PC-3 (cell line): ENCODE measurements around the gene LIPF. TPM values are rescaled to one million over a fixed set of nuclear protein-coding genes. Genes with fewer than 3 reads are reported as not detected.

Experiments used
- ATAC-seq: fragments of 200-7000 bp; cut with Tn5 transposase; 2 replicates; pipeline ENCODE4 v1.9.1; 2020; ENCODE audit warnings: mild to moderate bottlenecking, moderate library complexity
- BruUV-seq: library from RNA; stranded (reverse); fragments of 400-500 nt; replicated peaks from 2 replicates; lab custom pipeline; 2021; lab: Mats Ljungman, UMichigan
- CTCF ChIA-PET: fragments of 300-600 bp; sonication (Branson Sonifier 250); formaldehyde crosslinking; loops from one replicate; lab custom pipeline; 2022; ENCODE audit warnings: antibody characterized with exemption; lab: Charles Lee
- POLR2A ChIA-PET: fragments of 300-600 bp; sonication (Branson Sonifier 250); formaldehyde crosslinking; loops from one replicate; lab custom pipeline; 2022; ENCODE audit warnings: antibody characterized with exemption; ENCODE audit not compliant: unreplicated experiment; lab: Charles Lee
- DNase-seq: peaks from one replicate; pipeline ENCODE4 v3.0.0-alpha.2; 2015
- H2AFZ ChIP-seq: fragments of 300-600 bp; sonication (generic); 2 replicates; pipeline ENCODE4 v1.6.0; 2016; ENCODE audit warnings: antibody characterized with exemption, low read length
- H3F3A ChIP-seq: fragments of 300-600 bp; sonication (generic); one replicate; pipeline ENCODE4 v1.6.0; 2017; ENCODE audit warnings: antibody characterized with exemption, low read length, control low read depth, mild to moderate bottlenecking; ENCODE audit not compliant: unreplicated experiment
- H3K27ac ChIP-seq: fragments of 300-600 bp; sonication (generic); 2 replicates; pipeline ENCODE4 v1.5.1; 2016; ENCODE audit warnings: mild to moderate bottlenecking, low read length
- H3K27me3 ChIP-seq: fragments of 300-600 bp; sonication (generic); 2 replicates; pipeline ENCODE4 v1.6.1; 2016; ENCODE audit warnings: low read length, mixed read lengths
- H3K36me3 ChIP-seq: fragments of 300-600 bp; sonication (generic); 2 replicates; pipeline ENCODE4 v1.6.1; 2016; ENCODE audit warnings: low read depth, mixed run types, low read length, mixed read lengths
- H3K4me1 ChIP-seq: fragments of 300-600 bp; sonication (generic); 2 replicates; pipeline ENCODE4 v1.5.1; 2016; ENCODE audit warnings: low read length; ENCODE audit not compliant: insufficient read depth
- H3K4me2 ChIP-seq: fragments of 300-600 bp; sonication (generic); 2 replicates; pipeline ENCODE4 v1.6.0; 2016; ENCODE audit warnings: low read length
- H3K4me3 ChIP-seq: fragments of 300-600 bp; sonication (generic); 2 replicates; pipeline ENCODE4 v1.5.1; 2016; ENCODE audit warnings: mild to moderate bottlenecking, low read length, mixed read lengths
- H3K79me2 ChIP-seq: fragments of 300-600 bp; sonication (generic); 2 replicates; pipeline ENCODE4 v1.6.1; 2017; ENCODE audit warnings: low read length, mixed read lengths
- H3K9ac ChIP-seq: fragments of 300-600 bp; sonication (generic); 2 replicates; pipeline ENCODE4 v1.6.0; 2016; ENCODE audit warnings: mild to moderate bottlenecking, low read length
- H3K9me2 ChIP-seq: fragments of 300-600 bp; sonication (generic); replicated peaks from 2 replicates; pipeline ENCODE4 v1.6.1; 2016; ENCODE audit warnings: mixed run types, low read length, mixed read lengths
- H3K9me3 ChIP-seq: fragments of 300-600 bp; sonication (generic); 2 replicates; pipeline ENCODE4 v1.6.1; 2016; ENCODE audit warnings: low read length, mixed read lengths
- H4K20me1 ChIP-seq: fragments of 300-600 bp; sonication (generic); 2 replicates; pipeline ENCODE4 v1.6.1; 2016; ENCODE audit warnings: low read length, mixed read lengths
- CTCF ChIP-seq: fragments of 300-600 bp; sonication (generic); conservative IDR thresholded peaks from 2 replicates; pipeline ENCODE4 v1.5.1; 2017; ENCODE audit warnings: antibody characterized with exemption, low read depth, mild to moderate bottlenecking, low read length
- EZH2 ChIP-seq: fragments of 300-600 bp; sonication (generic); IDR thresholded peaks from one replicate; pipeline ENCODE4 v1.6.1; 2017; ENCODE audit warnings: antibody characterized with exemption, mild to moderate bottlenecking, low read length; ENCODE audit not compliant: unreplicated experiment
- EZH2phosphoT487 ChIP-seq: fragments of 300-600 bp; sonication (generic); IDR thresholded peaks from 2 replicates; pipeline ENCODE4 v1.6.1; 2018; ENCODE audit warnings: mild to moderate bottlenecking, antibody characterized with exemption, low read length, borderline replicate concordance
- intact Hi-C: fragments of 100-400 bp; cut with micrococcal nuclease; formaldehyde crosslinking; loops from 2 replicates; pipeline ENCODE4 v1.9.0; 2023
- total RNA-seq: library from RNA; depleted of rRNA; stranded (reverse); fragments of >200 nt; gene quantifications from 2 replicates; pipeline ENCODE4 v1.2.3, GENCODE V29; 2014

The LIPF gene
- total RNA-seq, 1 experiment from 2014 or later: not detected

- H3K9me2 ChIP-seq: no peaks in the 10 kb centered on the region
- no peaks in the 10 kb centered on the region for H3K4me1 ChIP-seq
- ChIA-PET POLR2A (no interaction called here), CTCF (no interaction called here)
- H3K36me3 ChIP-seq: no peaks in the 10 kb centered on the region
- DNase-seq (no peak), ATAC-seq (no peak)
- H3K27me3 ChIP-seq: no peaks in the 10 kb centered on the region
- BruUV-seq: no TSS peak
- no peaks in the 10 kb centered on the region for H3F3A ChIP-seq
- TF ChIP-seq EZH2 (no peak), CTCF (no peak), EZH2phosphoT487 (no peak)
- no peaks in the 10 kb centered on the region for H3K9me3 ChIP-seq
- no peak overlapping the region for H3K27ac ChIP-seq
- H4K20me1 ChIP-seq: no peaks in the 10 kb centered on the region
- H3K4me3 ChIP-seq: no peak overlapping the region
- no peak overlapping the region for H3K4me2 ChIP-seq
- intact Hi-C loops: no loop called here
- H3K9ac ChIP-seq: no peak overlapping the region
- no peaks in the 10 kb centered on the region for H3K79me2 ChIP-seq
- no peak overlapping the region for H2AFZ ChIP-seq
Observed at GRCh38 chr10:88652616-88653015, 11.6 kb upstream of the LIPF start.

- no peaks in the 10 kb centered on the region for H4K20me1 ChIP-seq
- ATAC-seq: no peak
- CTCF ChIA-PET: no interaction called here
- POLR2A ChIA-PET: no interaction called here
- no TSS peak for BruUV-seq
- no peaks in the 10 kb centered on the region for H3K4me1 ChIP-seq
- no peak overlapping the region for H3K4me2 ChIP-seq
- no peaks in the 10 kb centered on the region for H3K36me3 ChIP-seq
- no peak overlapping the region for H3K27ac ChIP-seq
- H2AFZ ChIP-seq: no peak overlapping the region
- H3K4me3 ChIP-seq: no peak overlapping the region
- no peaks in the 10 kb centered on the region for H3K9me2 ChIP-seq
- no peaks in the 10 kb centered on the region for H3K79me2 ChIP-seq
- intact Hi-C loops: no loop called here
- no peaks in the 10 kb centered on the region for H3K27me3 ChIP-seq
- H3K9ac ChIP-seq: no peak overlapping the region
- DNase-seq: no peak
- H3F3A ChIP-seq: no peaks in the 10 kb centered on the region
- TF ChIP-seq CTCF (no peak), EZH2phosphoT487 (no peak), EZH2 (no peak)
- H3K9me3 ChIP-seq: no peaks in the 10 kb centered on the region
Observed at GRCh38 chr10:88657901-88658300, 6.3 kb upstream of the LIPF start.

GRCh38 chr10:88659725-88660597 lies 4.3 kb upstream of the LIPF start:
- POLR2A ChIA-PET: no interaction called here
- H4K20me1 ChIP-seq: no peaks in the 10 kb centered on the region
- DNase-seq (no peak), ATAC-seq (no peak)
- H3K79me2 ChIP-seq: no peaks in the 10 kb centered on the region
- no peak overlapping the region for H3K9ac ChIP-seq
- no peaks in the 10 kb centered on the region for H3K9me3 ChIP-seq
- H2AFZ ChIP-seq: no peak overlapping the region
- H3K4me2 ChIP-seq: no peak overlapping the region
- no TSS peak for BruUV-seq
- intact Hi-C loops: no loop called here
- H3K27me3 ChIP-seq: no peaks in the 10 kb centered on the region
- H3K4me3 ChIP-seq: no peak overlapping the region
- H3K36me3 ChIP-seq: no peaks in the 10 kb centered on the region
- H3F3A ChIP-seq: no peaks in the 10 kb centered on the region
- no peaks in the 10 kb centered on the region for H3K9me2 ChIP-seq
- H3K4me1 ChIP-seq: no peaks in the 10 kb centered on the region
- H3K27ac ChIP-seq: no peak overlapping the region
- TF ChIP-seq CTCF (no peak), EZH2 (no peak), EZH2phosphoT487 (no peak)
- CTCF ChIA-PET: no interaction called here
